Duodenal mucosa (tissue), 2 donors: ENCODE measurements around the gene COMMD1.
"Not testable (repeated sequence)": the region's sequence is repeated elsewhere in the genome, so short reads cannot be mapped to it uniquely, and the experiment has no call there.

ENCODE experiments used
- H3K27ac ChIP-seq: one replicate; pipeline ENCODE4 v1.7.0; 2013; ENCODE audit warnings: low read depth, low read length
- H3K27me3 ChIP-seq, 2 donors: one replicate each; pipeline ENCODE4 v1.7.0; 2013; ENCODE audit warnings: low read length in 2 of 2, control low read depth in 1 of 2; ENCODE audit not compliant: insufficient read depth in 2 of 2, control insufficient read depth in 1 of 2
- H3K36me3 ChIP-seq, 2 donors: one replicate each; pipeline ENCODE4 v1.7.0; 2013; ENCODE audit warnings: low read length in 2 of 2, control low read depth in 1 of 2; ENCODE audit not compliant: insufficient read depth in 2 of 2, control insufficient read depth in 1 of 2
- H3K4me1 ChIP-seq, 2 donors: one replicate each; pipeline ENCODE4 v1.7.0; 2013; ENCODE audit warnings: low read length in 2 of 2, control low read depth in 1 of 2; ENCODE audit not compliant: insufficient read depth in 2 of 2, control insufficient read depth in 1 of 2
- H3K4me3 ChIP-seq, 2 donors: one replicate each; pipeline ENCODE4 v1.7.0; 2013; ENCODE audit warnings: low read length in 2 of 2, low read depth in 1 of 2
- H3K9ac ChIP-seq, 2 donors: one replicate each; pipeline ENCODE4 v1.7.0; 2013; ENCODE audit warnings: low read length in 2 of 2, low read depth in 1 of 2
- H3K9me3 ChIP-seq, 2 donors: one replicate each; pipeline ENCODE4 v1.7.0; 2013; ENCODE audit warnings: low read length in 2 of 2, control low read depth in 1 of 2; ENCODE audit not compliant: control insufficient read depth in 1 of 2

The COMMD1 gene

DNA sequence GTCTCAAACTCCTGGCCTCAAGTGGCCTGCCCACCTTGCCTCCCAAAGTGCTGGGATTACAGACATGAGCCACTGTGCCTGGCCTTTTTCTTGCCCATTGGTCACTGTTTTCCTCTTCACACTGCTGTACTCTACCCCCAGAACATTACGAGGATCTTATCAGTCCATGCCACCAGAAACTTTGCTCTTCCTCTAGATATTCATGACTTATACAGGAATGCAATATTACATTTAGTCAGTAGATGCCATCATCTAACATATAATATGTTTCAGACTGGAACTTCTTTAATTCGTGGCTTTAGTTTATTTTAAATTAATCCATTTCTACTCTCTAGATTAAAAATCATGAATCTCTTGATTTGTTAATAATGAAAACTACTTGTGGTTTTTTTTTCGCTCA lies 135.5 kb downstream of the COMMD1 start:
- H3K27ac ChIP-seq = no peak overlapping the region
- no peaks in the 10 kb centered on the region for H3K36me3 ChIP-seq
- peaks cover 3 to 6% of the 10 kb centered on the region in 2 donors for H3K4me1 ChIP-seq
- H3K4me3 ChIP-seq = no peak overlapping the region
- H3K9ac ChIP-seq = no peak overlapping the region
- peaks cover 0 to 7% of the 10 kb centered on the region in 2 donors for H3K9me3 ChIP-seq
- H3K27me3 ChIP-seq = no peaks in the 10 kb centered on the region

DNA sequence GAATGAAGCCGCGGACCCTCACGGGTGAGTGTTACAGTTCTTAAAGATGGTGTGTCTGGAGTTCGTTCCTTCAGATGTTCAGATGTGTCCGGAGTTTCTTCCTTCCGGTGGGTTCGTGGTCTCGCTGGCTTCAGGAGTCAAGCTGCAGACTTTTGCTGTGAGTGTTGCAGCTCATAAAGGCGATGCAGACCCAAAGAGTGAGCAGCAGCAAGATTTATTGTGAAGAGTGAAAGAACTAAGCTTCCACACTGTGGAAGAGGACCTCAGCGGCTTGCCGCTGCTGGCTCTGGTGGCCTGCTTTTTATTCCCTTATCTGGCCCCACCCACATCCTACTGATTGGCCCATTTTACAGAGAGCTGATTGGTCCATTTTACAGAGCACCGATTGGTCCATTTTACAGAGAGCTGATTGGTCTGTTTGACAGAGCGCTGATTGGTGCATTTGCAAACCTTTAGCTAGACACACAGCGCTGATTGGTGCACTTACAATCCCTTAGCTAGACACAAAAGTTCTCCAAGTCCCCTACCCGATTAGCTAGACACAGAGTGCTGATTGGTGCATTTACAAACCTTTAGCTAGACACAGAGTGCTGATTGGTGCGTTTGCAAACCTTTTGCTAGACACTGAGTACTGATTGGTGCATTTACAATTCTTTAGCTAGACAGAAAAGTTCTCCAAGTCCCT lies 136.4 kb downstream of the COMMD1 start:
- not testable (repeated sequence) for H3K9me3 ChIP-seq

GRCh38 chr2:62042400-62042799 lies 136.9 kb downstream of the COMMD1 start:
- H3K9ac ChIP-seq = no peak overlapping the region
- no peaks in the 10 kb centered on the region for H3K36me3 ChIP-seq
- peaks cover 3 to 4% of the 10 kb centered on the region in 2 donors for H3K4me1 ChIP-seq
- no peak overlapping the region for H3K27ac ChIP-seq
- no peaks in the 10 kb centered on the region for H3K27me3 ChIP-seq
- H3K4me3 ChIP-seq = no peak overlapping the region
- H3K9me3 ChIP-seq = peaks cover 0 to 7% of the 10 kb centered on the region in 2 donors

More for the DNA sequence above, 136.4 kb downstream of the COMMD1 start:
- not testable (repeated sequence) for H3K4me3 ChIP-seq, H3K27me3 ChIP-seq, H3K9ac ChIP-seq, H3K27ac ChIP-seq, H3K36me3 ChIP-seq, H3K4me1 ChIP-seq

DNA sequence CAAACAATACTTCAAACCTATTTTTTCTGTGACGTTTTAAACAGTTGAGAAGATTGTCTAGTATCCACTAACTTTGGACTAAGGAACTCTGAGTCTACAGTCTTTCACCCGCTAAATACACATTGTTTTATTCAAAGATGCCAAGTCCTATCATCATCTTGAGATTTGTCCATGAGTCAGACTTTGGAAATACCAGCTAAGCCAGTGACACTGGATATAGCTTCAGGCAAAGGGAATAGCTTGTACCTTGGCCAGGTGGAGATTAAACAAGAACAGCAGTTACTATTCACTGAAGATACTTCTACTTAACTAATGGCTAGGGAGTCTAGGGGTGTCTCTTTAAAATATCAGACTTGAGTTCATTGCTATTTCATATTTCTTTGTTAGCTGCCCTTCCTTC lies 137.5 kb downstream of the COMMD1 start:
- Histone ChIP-seq H3K36me3 (no peaks in the 10 kb centered on the region), H3K4me3 (no peak overlapping the region), H3K9ac (no peak overlapping the region), H3K9me3 (peaks cover 0 to 7% of the 10 kb centered on the region in 2 donors), H3K27me3 (no peaks in the 10 kb centered on the region), H3K27ac (no peak overlapping the region), H3K4me1 (peaks cover 3 to 4% of the 10 kb centered on the region in 2 donors)

DNA sequence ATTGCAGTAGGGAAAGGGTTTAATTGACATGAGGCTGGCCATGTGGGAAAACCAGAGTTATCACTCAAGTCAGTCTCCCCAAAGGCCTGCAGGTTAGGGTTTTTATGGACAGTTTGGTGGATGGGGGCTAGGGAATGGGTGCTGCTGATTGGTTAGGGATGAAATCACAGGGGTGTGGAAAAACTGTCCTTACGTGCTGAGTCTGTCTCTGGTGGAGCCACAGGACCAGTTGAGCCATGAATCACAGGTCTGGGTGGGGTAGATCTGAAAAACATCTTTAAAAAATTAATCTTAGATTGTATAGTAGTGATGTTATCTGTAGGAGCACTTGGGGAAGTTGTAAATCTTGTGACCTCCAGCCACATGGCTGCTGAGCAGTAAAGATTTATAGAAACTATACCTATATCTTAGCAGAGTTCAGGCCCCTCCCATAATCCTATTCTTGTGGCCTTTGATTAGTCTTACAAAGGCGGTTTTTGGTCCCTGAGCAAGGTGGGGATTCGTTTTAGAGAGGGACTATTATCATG lies 139.6 kb downstream of the COMMD1 start:
- no peak overlapping the region for H3K4me3 ChIP-seq
- H3K9ac ChIP-seq = no peak overlapping the region
- peaks cover 0 to 4% of the 10 kb centered on the region in 2 donors for H3K4me1 ChIP-seq
- no peak overlapping the region for H3K27ac ChIP-seq
- no peaks in the 10 kb centered on the region for H3K36me3 ChIP-seq
- H3K27me3 ChIP-seq = no peaks in the 10 kb centered on the region
- peaks cover 0 to 7% of the 10 kb centered on the region in 2 donors for H3K9me3 ChIP-seq

DNA sequence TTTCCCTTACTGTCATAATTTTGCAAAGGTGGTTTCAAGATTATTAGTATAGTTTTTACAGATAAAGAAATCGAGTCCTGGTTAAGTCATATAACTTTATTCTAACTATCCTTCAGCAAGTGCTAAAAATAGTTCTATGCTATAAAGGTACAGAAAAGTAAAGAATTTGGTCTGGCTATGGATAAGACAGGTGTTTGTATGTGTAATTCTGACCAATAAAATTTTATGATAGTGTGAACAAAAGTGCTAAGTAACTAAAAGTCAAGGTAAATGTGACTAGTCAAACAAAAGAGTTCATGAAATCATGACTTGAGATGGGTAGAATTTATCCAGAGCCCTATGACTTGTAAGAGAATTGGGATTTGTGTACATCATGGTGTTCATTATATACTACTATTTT lies 140.7 kb downstream of the COMMD1 start:
- peaks cover 0 to 4% of the 10 kb centered on the region in 2 donors for H3K4me1 ChIP-seq
- H3K27ac ChIP-seq = no peak overlapping the region
- no peak overlapping the region for H3K4me3 ChIP-seq
- no peaks in the 10 kb centered on the region for H3K36me3 ChIP-seq
- H3K9me3 ChIP-seq = peaks cover 0 to 7% of the 10 kb centered on the region in 2 donors
- no peaks in the 10 kb centered on the region for H3K27me3 ChIP-seq
- H3K9ac ChIP-seq = no peak overlapping the region

DNA sequence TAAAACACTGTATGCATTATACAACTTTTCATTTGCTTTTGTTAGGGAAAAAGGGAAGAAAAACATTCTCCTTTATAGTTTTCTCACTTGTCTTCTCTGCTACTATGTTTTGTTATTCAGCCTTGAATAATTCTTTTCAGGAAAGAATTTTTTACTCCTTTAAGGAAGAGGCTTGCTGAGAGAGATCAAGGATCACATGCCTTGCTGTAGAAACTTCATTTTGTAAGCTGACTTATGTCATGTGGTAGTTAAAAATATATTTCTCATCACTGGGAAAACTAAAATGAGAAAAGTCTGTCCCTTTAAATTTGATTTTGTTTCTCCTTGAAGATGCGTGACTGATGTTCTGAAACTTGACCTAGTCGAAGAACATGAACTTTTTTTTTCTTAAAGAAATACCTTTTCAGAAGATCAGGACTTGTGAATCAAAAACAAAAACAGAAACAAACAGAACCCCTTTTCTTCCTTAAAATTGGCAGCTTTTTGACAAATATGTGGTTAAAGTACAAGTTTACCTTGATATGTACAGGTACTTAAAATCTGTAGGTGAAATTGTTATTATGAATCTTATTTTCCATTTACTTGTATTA lies 145.1 kb downstream of the COMMD1 start:
- no peaks in the 10 kb centered on the region for H3K36me3 ChIP-seq
- no peak overlapping the region for H3K4me3 ChIP-seq
- no peak overlapping the region for H3K27ac ChIP-seq
- H3K9ac ChIP-seq = no peak overlapping the region
- H3K27me3 ChIP-seq = no peaks in the 10 kb centered on the region
- H3K9me3 ChIP-seq = no peaks in the 10 kb centered on the region
- peaks cover 0 to 4% of the 10 kb centered on the region in 2 donors for H3K4me1 ChIP-seq

DNA sequence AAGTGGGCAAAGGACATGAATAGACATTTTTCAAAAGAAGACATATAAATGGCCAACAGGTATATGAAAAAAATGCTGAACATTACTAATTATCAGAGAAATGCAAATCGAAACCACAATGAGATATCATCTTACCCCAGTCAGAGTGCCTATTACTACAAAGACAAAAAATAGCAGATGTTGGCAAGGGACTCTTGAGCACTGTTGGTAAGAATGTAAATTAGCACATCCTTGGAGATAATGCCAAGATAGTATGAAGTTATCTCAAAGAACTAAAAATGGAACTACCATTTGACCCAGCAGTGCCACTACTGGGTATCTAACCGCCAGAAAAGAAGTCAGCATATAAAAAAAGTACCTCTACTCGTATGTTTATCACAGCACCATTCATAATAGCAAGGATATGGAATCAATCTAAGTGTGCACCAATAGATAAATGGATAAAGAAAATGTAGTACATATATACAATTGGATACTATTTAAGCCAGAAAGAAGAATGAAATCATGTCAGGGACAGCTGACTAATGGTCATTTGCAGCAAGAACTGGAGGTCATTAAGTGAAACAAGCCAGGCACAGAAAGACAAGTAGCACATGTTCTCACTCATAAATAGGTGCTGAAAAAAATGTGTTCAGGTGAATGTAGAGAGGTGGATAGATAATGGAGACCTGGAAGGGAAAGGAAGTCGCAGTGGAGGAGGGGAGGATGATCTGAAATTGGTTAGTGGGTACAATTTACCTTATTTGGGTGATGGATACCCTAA lies 148.7 kb downstream of the COMMD1 start:
- H3K9me3 ChIP-seq = no peaks in the 10 kb centered on the region
- no peaks in the 10 kb centered on the region for H3K27me3 ChIP-seq
- H3K4me1 ChIP-seq = no peaks in the 10 kb centered on the region
- H3K27ac ChIP-seq = no peak overlapping the region
- H3K9ac ChIP-seq = no peak overlapping the region
- no peaks in the 10 kb centered on the region for H3K36me3 ChIP-seq
- no peak overlapping the region for H3K4me3 ChIP-seq

GRCh38 chr2:62054916-62055450 lies 149.5 kb downstream of the COMMD1 start:
- Histone ChIP-seq H3K27ac (no peak overlapping the region), H3K4me1 (no peaks in the 10 kb centered on the region), H3K9me3 (no peaks in the 10 kb centered on the region), H3K4me3 (no peak overlapping the region), H3K36me3 (no peaks in the 10 kb centered on the region), H3K27me3 (no peaks in the 10 kb centered on the region), H3K9ac (no peak overlapping the region)
